Measurements from ENCODE around the gene ERC1. TPM values are rescaled to one million over a fixed set of nuclear protein-coding genes. Genes with fewer than 3 reads are reported as not detected.

The ERC1 gene
- total and polyA plus RNA-seq, 2 of the 4 experiments (the other 2 are of a cell fraction) = 11.6 to 25.6 TPM

DNA sequence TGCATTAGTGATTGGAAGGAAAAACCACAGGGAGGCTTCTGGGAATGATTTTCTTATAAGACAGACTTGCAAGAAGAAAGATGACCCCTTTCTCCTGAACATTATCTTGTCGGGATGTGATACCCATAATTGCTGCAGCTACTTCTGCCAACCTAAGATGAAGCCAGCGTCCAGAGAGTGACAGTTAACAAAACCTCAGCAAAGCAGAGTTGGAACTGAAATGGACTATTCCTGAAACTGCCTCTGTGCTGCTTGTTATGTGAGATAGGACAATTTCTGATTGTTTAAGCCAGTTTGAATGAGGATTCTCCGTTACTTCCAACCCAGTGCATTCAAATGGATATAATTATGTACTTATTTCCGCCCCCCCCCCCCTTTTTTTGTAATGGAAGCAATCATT, 204.5 kb downstream of the ERC1 start:
- no peak overlapping the region for H3K9ac ChIP-seq (ENCODE audit: low read depth, low read length)
- H3K79me1 ChIP-seq (ENCODE audit: low read depth in 1 of 2, low read length in 2 of 2) = peaks cover 3 to 14% of the 10 kb centered on the region in 2 experiments; a peak in 3 of 4 replicates
- H3K14ac ChIP-seq (replicated peaks; ENCODE audit: low read depth, low read length) = no peak overlapping the region
- H2AK5ac ChIP-seq (ENCODE audit: low read depth, low read length) = no peak overlapping the region
- TF ChIP-seq BHLHE40 (IDR thresholded peaks at IDR 0.05; ENCODE audit: low read depth, low read length) (no peak), RAD21 (IDR thresholded peaks at IDR 0.05; ENCODE audit: low read length) (no peak), MAZ (IDR thresholded peaks at IDR 0.05; ENCODE audit: borderline replicate concordance, low read depth, low read length) (no peak)
- no peaks in the 10 kb centered on the region for H3K9me1 ChIP-seq (ENCODE audit: insufficient read depth, low read length)
- BruUV-seq (replicated peaks) = no TSS peak
- CTCF ChIA-PET = interaction anchor here (0.6 to 0.9 kb wide), 2 partner anchors 10 to 12 kb away, joined by 4 to 7 read pairs; no protein-coding TSS in a partner anchor
- no peak overlapping the region for H3K27ac ChIP-seq (ENCODE audit: insufficient read depth, low read length)
- no peak overlapping the region for H4K91ac ChIP-seq (ENCODE audit: insufficient read depth, low read depth, low read length)
- peaks cover 6% of the 10 kb centered on the region for H3K4me1 ChIP-seq (ENCODE audit: control insufficient read depth, insufficient read depth, low read length)
- H3K18ac ChIP-seq (ENCODE audit: low read depth, low read length) = no peak overlapping the region
- H4K20me1 ChIP-seq (ENCODE audit: insufficient read depth, low read length) = no peaks in the 10 kb centered on the region
- no peak overlapping the region for H4K8ac ChIP-seq (ENCODE audit: low read depth in 2 of 2, low read length in 2 of 2)
- no peaks in the 10 kb centered on the region for H3K27me3 ChIP-seq (ENCODE audit: control insufficient read depth, insufficient read depth, low read length)
- POLR2A ChIA-PET (ENCODE audit: unreplicated experiment) = no interaction called here
- H2BK15ac ChIP-seq (ENCODE audit: low read depth, low read length) = no peak overlapping the region
- intact Hi-C loops (cut with micrococcal nuclease) (no loop called here), dilution Hi-C loops (cut with HindIII; ENCODE audit: low sequenced_read_pairs, unreplicated experiment) (no loop called here), in situ Hi-C loops (cut with MboI; ENCODE audit: low sequenced_read_pairs) (no loop called here)
- no peak overlapping the region for H4K5ac ChIP-seq (ENCODE audit: low read depth, low read length)
- H3K4ac ChIP-seq (ENCODE audit: low read depth, low read length) = no peak overlapping the region
- H3K56ac ChIP-seq (ENCODE audit: extremely low read depth, insufficient read depth, low read length) = no peak overlapping the region
- H2AK9ac ChIP-seq (replicated peaks; ENCODE audit: low read depth, low read length, poor library complexity) = no peak overlapping the region
- no peak overlapping the region for H2BK20ac ChIP-seq (ENCODE audit: low read depth, low read length)
- no peak overlapping the region for H3K23ac ChIP-seq (ENCODE audit: low read depth, low read length)
- H3K36me3 ChIP-seq (ENCODE audit: control insufficient read depth, insufficient read depth, low read length) = peaks cover 3% of the 10 kb centered on the region
- H2AFZ ChIP-seq (replicated peaks; ENCODE audit: low read length, poor library complexity) = no peak overlapping the region
- H3K9me3 ChIP-seq (ENCODE audit: control insufficient read depth, insufficient read depth, low read length) = peaks cover 2% of the 10 kb centered on the region; the same call in 1 of the 2 replicates
- DNase-seq (no peak), ATAC-seq (ENCODE audit: low read depth) (no peak)
- 80% methylated on average over 1 of the region's 4 CpGs; no CpG with 5 or more reads in 1 of the 2 experiments for WGBS, 2 experiments (ENCODE audit: extremely low coverage in 2 of 2, insufficient read length in 1 of 2)
- H3K4me3 ChIP-seq (ENCODE audit: insufficient read depth, low read depth, low read length) = no peak overlapping the region
- no peak overlapping the region for H2BK5ac ChIP-seq (ENCODE audit: low read depth, low read length, poor library complexity, severe bottlenecking)
- H2BK120ac ChIP-seq (ENCODE audit: low read depth, low read length) = no peak overlapping the region
- H3K4me2 ChIP-seq (ENCODE audit: low read depth, low read length) = no peak overlapping the region
